ENCODE data around the gene SSC4D.

SSC4D gene

DNA sequence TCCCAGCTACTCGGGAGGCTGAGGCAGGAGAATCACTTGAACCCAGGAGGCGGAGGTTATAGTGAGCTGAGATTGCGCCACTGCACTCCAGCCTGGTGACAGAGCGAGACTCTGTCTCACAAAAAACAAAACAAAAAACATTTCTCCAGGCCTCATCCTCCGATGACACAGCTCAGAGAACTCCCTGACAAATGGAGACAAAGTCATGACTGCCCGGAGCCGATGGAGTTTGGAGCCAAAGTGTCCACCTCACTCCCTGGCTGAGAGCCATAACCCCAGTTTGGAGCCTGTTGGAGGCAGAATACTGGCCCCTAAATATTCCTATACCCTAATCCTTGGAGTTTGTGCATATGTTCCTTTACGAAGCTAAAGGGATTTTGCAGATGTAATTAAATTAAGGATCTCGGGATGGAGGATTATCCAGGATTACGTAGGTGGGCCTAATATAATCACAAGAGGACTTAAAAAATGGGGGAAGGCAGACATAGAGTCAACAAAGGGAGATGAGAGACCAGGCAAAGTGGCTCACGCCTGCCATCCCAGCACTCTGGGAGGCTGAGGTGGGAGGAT lies 22.7 kb downstream of the SSC4D start:
- TF ChIP-seq TAF1 (IDR thresholded peaks at IDR 0.05; ENCODE audit: borderline replicate concordance, insufficient read depth, low read length) (no peak), FOXP2 (optimal IDR thresholded peaks at IDR 0.05; ENCODE audit: borderline replicate concordance, extremely low read depth, extremely low read length, insufficient read depth) (no peak), SIN3A (IDR thresholded peaks at IDR 0.05; ENCODE audit: borderline replicate concordance, insufficient read depth, low read length) (no peak), POLR2AphosphoS5 (IDR thresholded peaks at IDR 0.05; ENCODE audit: low read depth, low read length) (no peak)
- TF ChIP-seq, protein P1, sequence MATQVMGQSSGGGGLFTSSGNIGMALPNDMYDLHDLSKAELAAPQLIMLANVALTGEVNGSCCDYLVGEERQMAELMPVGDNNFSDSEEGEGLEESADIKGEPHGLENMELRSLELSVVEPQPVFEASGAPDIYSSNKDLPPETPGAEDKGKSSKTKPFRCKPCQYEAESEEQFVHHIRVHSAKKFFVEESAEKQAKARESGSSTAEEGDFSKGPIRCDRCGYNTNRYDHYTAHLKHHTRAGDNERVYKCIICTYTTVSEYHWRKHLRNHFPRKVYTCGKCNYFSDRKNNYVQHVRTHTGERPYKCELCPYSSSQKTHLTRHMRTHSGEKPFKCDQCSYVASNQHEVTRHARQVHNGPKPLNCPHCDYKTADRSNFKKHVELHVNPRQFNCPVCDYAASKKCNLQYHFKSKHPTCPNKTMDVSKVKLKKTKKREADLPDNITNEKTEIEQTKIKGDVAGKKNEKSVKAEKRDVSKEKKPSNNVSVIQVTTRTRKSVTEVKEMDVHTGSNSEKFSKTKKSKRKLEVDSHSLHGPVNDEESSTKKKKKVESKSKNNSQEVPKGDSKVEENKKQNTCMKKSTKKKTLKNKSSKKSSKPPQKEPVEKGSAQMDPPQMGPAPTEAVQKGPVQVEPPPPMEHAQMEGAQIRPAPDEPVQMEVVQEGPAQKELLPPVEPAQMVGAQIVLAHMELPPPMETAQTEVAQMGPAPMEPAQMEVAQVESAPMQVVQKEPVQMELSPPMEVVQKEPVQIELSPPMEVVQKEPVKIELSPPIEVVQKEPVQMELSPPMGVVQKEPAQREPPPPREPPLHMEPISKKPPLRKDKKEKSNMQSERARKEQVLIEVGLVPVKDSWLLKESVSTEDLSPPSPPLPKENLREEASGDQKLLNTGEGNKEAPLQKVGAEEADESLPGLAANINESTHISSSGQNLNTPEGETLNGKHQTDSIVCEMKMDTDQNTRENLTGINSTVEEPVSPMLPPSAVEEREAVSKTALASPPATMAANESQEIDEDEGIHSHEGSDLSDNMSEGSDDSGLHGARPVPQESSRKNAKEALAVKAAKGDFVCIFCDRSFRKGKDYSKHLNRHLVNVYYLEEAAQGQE (IDR thresholded peaks at IDR 0.05; ENCODE audit: insufficient read depth in 1 of 2, low read depth in 2 of 2, low read length in 2 of 2), result no peak

- no peak for TF ChIP-seq FOXP2 (optimal IDR thresholded peaks at IDR 0.05; ENCODE audit: borderline replicate concordance, extremely low read depth, extremely low read length, insufficient read depth)
- no peak for TF ChIP-seq SIN3A (IDR thresholded peaks at IDR 0.05; ENCODE audit: borderline replicate concordance, insufficient read depth, low read length)
- TF ChIP-seq, protein P1 (IDR thresholded peaks at IDR 0.05; ENCODE audit: insufficient read depth in 1 of 2, low read depth in 2 of 2, low read length in 2 of 2), result no peak
- no peak for TF ChIP-seq TAF1 (IDR thresholded peaks at IDR 0.05; ENCODE audit: borderline replicate concordance, insufficient read depth, low read length)
- TF ChIP-seq POLR2AphosphoS5 (IDR thresholded peaks at IDR 0.05; ENCODE audit: low read depth, low read length), result no peak
Observed at GRCh38 chr7:76383089-76383944, 26.2 kb downstream of the SSC4D start.

DNA sequence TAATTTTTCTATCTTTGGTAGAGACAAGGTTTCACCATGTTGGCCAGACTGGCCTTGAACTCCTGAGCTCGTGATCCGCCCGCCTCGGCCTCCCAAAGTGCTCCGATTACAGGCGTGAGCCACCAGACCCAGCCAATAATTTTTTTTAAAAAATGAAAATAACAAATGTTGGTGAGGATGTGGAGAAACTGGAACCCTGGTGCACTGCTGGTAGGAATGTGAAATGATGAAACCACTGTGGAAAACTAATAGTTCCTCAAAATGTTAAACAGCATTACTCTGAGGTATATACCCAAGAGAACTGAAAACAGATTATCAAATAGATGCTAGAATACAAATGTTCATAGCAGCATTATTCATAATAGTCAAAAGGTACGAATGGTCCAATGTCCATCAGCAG lies 27.7 kb downstream of the SSC4D start:
- TF ChIP-seq FOXP2 (optimal IDR thresholded peaks at IDR 0.05; ENCODE audit: borderline replicate concordance, extremely low read depth, extremely low read length, insufficient read depth) (no peak), POLR2AphosphoS5 (IDR thresholded peaks at IDR 0.05; ENCODE audit: low read depth, low read length) (no peak), TAF1 (IDR thresholded peaks at IDR 0.05; ENCODE audit: borderline replicate concordance, insufficient read depth, low read length) (no peak), SIN3A (IDR thresholded peaks at IDR 0.05; ENCODE audit: borderline replicate concordance, insufficient read depth, low read length) (no peak)
- TF ChIP-seq, protein P1 (IDR thresholded peaks at IDR 0.05; ENCODE audit: insufficient read depth in 1 of 2, low read depth in 2 of 2, low read length in 2 of 2), result no peak

DNA sequence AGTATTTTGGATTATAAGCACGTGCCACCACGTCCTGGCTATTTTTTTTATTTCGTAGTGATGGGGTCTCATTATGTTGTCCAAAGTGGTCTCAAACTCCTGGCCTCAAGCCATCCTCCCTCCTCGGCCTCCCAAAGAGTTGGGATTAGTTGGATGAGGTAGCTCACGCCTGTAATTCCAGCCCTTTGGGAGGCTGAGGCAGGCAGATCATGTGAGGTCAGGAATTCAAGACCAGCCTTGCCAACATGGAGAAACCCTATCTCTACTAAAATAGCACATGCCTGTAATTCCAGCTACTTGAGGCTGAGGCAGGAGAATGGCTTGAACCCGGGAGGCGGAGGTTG lies 28.9 kb downstream of the SSC4D start:
- TF ChIP-seq TAF1 (IDR thresholded peaks at IDR 0.05; ENCODE audit: borderline replicate concordance, insufficient read depth, low read length) (no peak), SIN3A (IDR thresholded peaks at IDR 0.05; ENCODE audit: borderline replicate concordance, insufficient read depth, low read length) (no peak)

- TF ChIP-seq SIN3A (IDR thresholded peaks at IDR 0.05; ENCODE audit: borderline replicate concordance, insufficient read depth, low read length) (no peak), POLR2AphosphoS5 (IDR thresholded peaks at IDR 0.05; ENCODE audit: low read depth, low read length) (no peak), TAF1 (IDR thresholded peaks at IDR 0.05; ENCODE audit: borderline replicate concordance, insufficient read depth, low read length) (no peak), FOXP2 (optimal IDR thresholded peaks at IDR 0.05; ENCODE audit: borderline replicate concordance, extremely low read depth, extremely low read length, insufficient read depth) (no peak)
- TF ChIP-seq, protein P1 (IDR thresholded peaks at IDR 0.05; ENCODE audit: insufficient read depth in 1 of 2, low read depth in 2 of 2, low read length in 2 of 2), result no peak
Observed at GRCh38 chr7:76377186-76377918, 32.1 kb downstream of the SSC4D start.
